Measurements from ENCODE around the gene ARMH3.
A peak's percentile ranks its signal among the peaks of the same experiment; 100 is the strongest.

Gene ARMH3

DNA sequence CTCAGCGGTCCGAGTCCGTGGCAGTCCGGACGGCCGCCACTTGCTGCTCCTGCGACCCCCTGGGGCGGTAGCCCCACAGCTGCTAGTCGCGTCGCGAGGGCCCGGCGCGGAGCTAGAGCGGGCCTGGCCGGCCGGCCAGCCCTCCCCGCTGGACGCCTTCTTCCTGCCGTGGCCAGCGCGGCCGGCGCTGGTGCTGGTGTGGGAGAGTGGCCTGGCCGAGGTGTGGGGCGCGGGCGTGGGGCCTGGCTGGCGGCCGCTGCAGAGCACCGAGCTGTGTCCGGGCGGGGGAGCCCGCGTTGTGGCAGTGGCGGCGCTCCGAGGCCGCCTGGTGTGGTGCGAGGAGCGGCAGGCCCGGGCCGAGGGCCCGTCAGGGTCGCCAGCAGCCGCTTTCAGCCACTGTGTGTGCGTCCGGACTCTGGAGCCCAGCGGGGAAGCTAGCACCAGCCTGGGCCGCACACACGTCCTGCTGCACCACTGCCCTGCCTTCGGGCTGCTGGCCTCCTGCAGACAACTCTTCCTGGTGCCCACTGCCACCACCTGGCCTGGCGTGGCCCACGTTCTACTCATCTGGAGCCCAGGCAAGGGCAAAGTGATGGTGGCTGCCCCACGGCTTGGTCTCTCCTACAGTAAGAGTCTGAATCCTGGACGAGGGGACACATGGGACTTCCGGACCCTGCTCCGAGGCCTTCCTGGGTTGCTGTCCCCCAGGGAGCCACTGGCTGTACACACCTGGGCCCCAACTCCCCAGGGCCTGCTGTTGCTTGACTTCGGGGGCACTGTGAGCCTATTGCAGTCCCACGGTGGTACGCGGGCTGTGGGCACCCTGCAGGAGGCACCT is 9.8 kb upstream of the ARMH3 start:
- DNase-seq (ENCODE audit: low read depth): peak; percentile 22
- H3K4me3 ChIP-seq (replicated peaks; ENCODE audit: low read depth, low read length): peak overlapping the region; percentile 73
- TF ChIP-seq, protein P1, sequence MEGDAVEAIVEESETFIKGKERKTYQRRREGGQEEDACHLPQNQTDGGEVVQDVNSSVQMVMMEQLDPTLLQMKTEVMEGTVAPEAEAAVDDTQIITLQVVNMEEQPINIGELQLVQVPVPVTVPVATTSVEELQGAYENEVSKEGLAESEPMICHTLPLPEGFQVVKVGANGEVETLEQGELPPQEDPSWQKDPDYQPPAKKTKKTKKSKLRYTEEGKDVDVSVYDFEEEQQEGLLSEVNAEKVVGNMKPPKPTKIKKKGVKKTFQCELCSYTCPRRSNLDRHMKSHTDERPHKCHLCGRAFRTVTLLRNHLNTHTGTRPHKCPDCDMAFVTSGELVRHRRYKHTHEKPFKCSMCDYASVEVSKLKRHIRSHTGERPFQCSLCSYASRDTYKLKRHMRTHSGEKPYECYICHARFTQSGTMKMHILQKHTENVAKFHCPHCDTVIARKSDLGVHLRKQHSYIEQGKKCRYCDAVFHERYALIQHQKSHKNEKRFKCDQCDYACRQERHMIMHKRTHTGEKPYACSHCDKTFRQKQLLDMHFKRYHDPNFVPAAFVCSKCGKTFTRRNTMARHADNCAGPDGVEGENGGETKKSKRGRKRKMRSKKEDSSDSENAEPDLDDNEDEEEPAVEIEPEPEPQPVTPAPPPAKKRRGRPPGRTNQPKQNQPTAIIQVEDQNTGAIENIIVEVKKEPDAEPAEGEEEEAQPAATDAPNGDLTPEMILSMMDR (IDR thresholded peaks at IDR 0.05; ENCODE audit: low read length, missing control alignments): no peak

GRCh38 chr10:102064868-102065560 is 9.0 kb upstream of the ARMH3 start, which contains the start of gene HPS6:
TSS of gene HPS6 (plus strand) at chr10:102065349. CDS start at chr10:102065475, 126 bp downstream.
- TF ChIP-seq, protein P1 (IDR thresholded peaks at IDR 0.05; ENCODE audit: low read length, missing control alignments): no peak

GRCh38 chr10:102064503-102064867 is 8.5 kb upstream of the ARMH3 start:
- TF ChIP-seq, protein P1 (IDR thresholded peaks at IDR 0.05; ENCODE audit: low read length, missing control alignments): no peak
- DNase-seq (ENCODE audit: low read depth): no peak
- H3K4me3 ChIP-seq (replicated peaks; ENCODE audit: low read depth, low read length): peak overlapping the region; percentile 73

More at GRCh38 chr10:102064868-102065560, 9.0 kb upstream of the ARMH3 start, which contains the start of gene HPS6:
- peak within 1 kb of the TSS; percentile 73 for H3K4me3 ChIP-seq (replicated peaks; ENCODE audit: low read depth, low read length)
- peak; percentile 89 for DNase-seq (ENCODE audit: low read depth)

DNA sequence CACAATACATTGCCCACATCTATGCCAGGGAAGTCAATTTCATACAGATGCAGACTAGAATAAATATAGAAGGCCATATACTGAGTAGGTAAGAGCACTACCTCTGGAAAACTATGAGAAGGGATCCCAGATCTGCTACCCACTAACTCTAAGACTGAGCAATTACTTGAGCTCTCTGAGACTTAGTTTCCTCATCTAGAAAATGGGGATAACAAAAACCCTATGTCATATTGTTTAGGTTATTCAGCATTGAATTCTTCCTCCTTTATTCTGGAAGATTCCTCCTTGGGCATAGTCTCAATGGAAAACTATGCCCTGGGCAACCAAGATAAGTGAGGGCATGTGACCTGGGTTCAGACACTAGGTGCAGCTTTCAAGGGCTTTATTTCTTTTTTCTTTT is 4.0 kb upstream of the ARMH3 start:
- TF ChIP-seq, protein P1 (IDR thresholded peaks at IDR 0.05; ENCODE audit: low read length, missing control alignments): no peak
- DNase-seq (ENCODE audit: low read depth): no peak

GRCh38 chr10:102054881-102055646 is 909 bp downstream of the ARMH3 start:
- H3K4me3 ChIP-seq (replicated peaks; ENCODE audit: low read depth, low read length): peak overlapping the region; percentile 79
- peak; percentile 31 for DNase-seq (ENCODE audit: low read depth)

More for the DNA sequence above, 4.0 kb upstream of the ARMH3 start:
- no peak overlapping the region for H3K4me3 ChIP-seq (replicated peaks; ENCODE audit: low read depth, low read length)

DNA sequence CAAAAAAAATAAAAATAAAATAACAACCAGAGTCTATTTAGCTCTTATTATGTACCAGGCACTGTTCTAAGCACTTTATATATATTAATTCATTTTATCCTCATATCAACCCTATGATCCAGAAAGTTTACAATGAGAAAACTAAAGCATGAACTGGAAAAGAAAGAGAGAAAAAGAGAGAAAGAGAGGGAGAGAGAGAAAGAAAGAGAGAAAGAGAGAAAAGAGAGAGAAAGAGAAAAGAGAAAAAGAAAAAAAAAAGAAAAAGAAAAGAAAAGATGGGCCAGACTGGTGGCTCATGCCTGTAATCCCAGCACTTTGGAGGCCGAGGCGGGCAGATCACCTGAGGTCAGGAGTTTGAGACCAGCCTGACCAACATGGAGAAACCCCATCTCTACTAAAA is 9.9 kb downstream of the ARMH3 start:
- DNase-seq (ENCODE audit: low read depth): no peak
- TF ChIP-seq, protein P1 (IDR thresholded peaks at IDR 0.05; ENCODE audit: low read length, missing control alignments): no peak
- H3K4me3 ChIP-seq (replicated peaks; ENCODE audit: low read depth, low read length): no peak overlapping the region

GRCh38 chr10:102045292-102045691 is 10.7 kb downstream of the ARMH3 start:
- TF ChIP-seq, protein P1 (IDR thresholded peaks at IDR 0.05; ENCODE audit: low read length, missing control alignments): no peak
- no peak for DNase-seq (ENCODE audit: low read depth)
- no peak overlapping the region for H3K4me3 ChIP-seq (replicated peaks; ENCODE audit: low read depth, low read length)
